MCF 10A (cell line): Measurements from ENCODE around the gene HCN4. TPM values are rescaled to one million over a fixed set of nuclear protein-coding genes. Genes with fewer than 3 reads are reported as not detected.
"Not testable (repeated sequence)": the region's sequence is repeated elsewhere in the genome, so short reads cannot be mapped to it uniquely, and the experiment has no call there.

Experiments
- BruUV-seq: library from RNA; stranded (reverse); fragments of 400-500 nt; replicated peaks from 2 replicates; lab custom pipeline; 2021; lab: Mats Ljungman, UMichigan
- CTCF ChIA-PET: fragments of 300-600 bp; sonication (Branson Sonifier 250); formaldehyde crosslinking; extraction: SDS; loops from one replicate; lab custom pipeline; 2021; ENCODE audit warnings: antibody characterized with exemption, inconsistent platforms; lab: Yijun Ruan, JAX
- POLR2A ChIA-PET: fragments of 300-600, 350-650 bp; sonication (Branson Sonifier 250); formaldehyde crosslinking; extraction: SDS; loops from one replicate; lab custom pipeline; 2020; ENCODE audit warnings: antibody characterized with exemption, inconsistent platforms; lab: Yijun Ruan, JAX
- DNase-seq: peaks from one replicate; pipeline ENCODE4 v3.0.0-alpha.2; 2018; ENCODE audit not compliant: unreplicated experiment
- H3K27ac Mint-ChIP-seq: one replicate; pipeline ENCODE4 v1.8.0; 2022; ENCODE audit warnings: mild to moderate bottlenecking, low read depth, mixed read lengths; ENCODE audit not compliant: unreplicated experiment
- H3K27me3 Mint-ChIP-seq: one replicate; pipeline ENCODE4 v1.8.0; 2022; ENCODE audit warnings: mixed read lengths; ENCODE audit not compliant: insufficient read depth, unreplicated experiment
- H3K36me3 Mint-ChIP-seq: one replicate; pipeline ENCODE4 v1.8.0; 2022; ENCODE audit warnings: mild to moderate bottlenecking, moderate library complexity, mixed read lengths; ENCODE audit not compliant: insufficient read depth, unreplicated experiment
- H3K4me1 Mint-ChIP-seq: one replicate; pipeline ENCODE4 v1.8.0; 2022; ENCODE audit warnings: mixed read lengths; ENCODE audit not compliant: insufficient read depth, unreplicated experiment
- H3K4me3 Mint-ChIP-seq: one replicate; pipeline ENCODE4 v1.8.0; 2022; ENCODE audit warnings: mild to moderate bottlenecking, moderate library complexity, mixed read lengths; ENCODE audit not compliant: unreplicated experiment
- H3K9me3 Mint-ChIP-seq: one replicate; pipeline ENCODE4 v1.8.0; 2022; ENCODE audit warnings: mixed read lengths; ENCODE audit not compliant: unreplicated experiment
- CTCF ChIP-seq: fragments of 200-600 bp; IDR thresholded peaks from one replicate; pipeline ENCODE4 v1.8.0; 2022; ENCODE audit warnings: antibody characterized with exemption, mild to moderate bottlenecking; ENCODE audit not compliant: unreplicated experiment
- intact Hi-C: fragments of 100-400 bp; cut with micrococcal nuclease; formaldehyde crosslinking; loops from 2 replicates; pipeline ENCODE4 v1.14.1; 2022
- total RNA-seq: library from RNA; stranded (reverse); gene quantifications from 2 replicates; pipeline ENCODE4 v1.2.3, GENCODE V29; 2022

The HCN4 gene
- total RNA-seq, 1 experiment from 2014 or later = not detected

GRCh38 chr15:73308305-73308704, 60.5 kb downstream of the HCN4 start:
- no peak for DNase-seq
- no peaks in the 10 kb centered on the region for H3K9me3 Mint-ChIP-seq
- H3K36me3 Mint-ChIP-seq = no peaks in the 10 kb centered on the region
- no peaks in the 10 kb centered on the region for H3K4me1 Mint-ChIP-seq
- intact Hi-C loops = loop anchor here (5.0 to 10.0 kb wide), 2 partner anchors 236 to 254 kb away; no protein-coding TSS in a partner anchor
- CTCF ChIA-PET = interaction anchor here (1.8 kb wide), 1 partner anchor 392 kb away, joined by 6 read pairs; no protein-coding TSS in a partner anchor
- no TSS peak for BruUV-seq
- H3K27me3 Mint-ChIP-seq = no peaks in the 10 kb centered on the region
- H3K27ac Mint-ChIP-seq = no peak overlapping the region
- TF ChIP-seq CTCF = no peak
- H3K4me3 Mint-ChIP-seq = no peak overlapping the region
- POLR2A ChIA-PET = interaction anchor here (0.8 kb wide), 1 partner anchor 325 kb away, joined by 4 read pairs; the partner anchor contains the start of gene NPTN

- POLR2A ChIA-PET = interaction anchor here (1.0 kb wide), 1 partner anchor 329 kb away, joined by 3 read pairs; no protein-coding TSS in a partner anchor
- Mint-ChIP-seq H3K9me3 (no peaks in the 10 kb centered on the region), H3K27ac (no peak overlapping the region), H3K4me1 (no peaks in the 10 kb centered on the region), H3K36me3 (peaks cover 10% of the 10 kb centered on the region), H3K27me3 (no peaks in the 10 kb centered on the region), H3K4me3 (no peak overlapping the region)
- DNase-seq = peak; percentile 75
- intact Hi-C loops = loop anchor here (1.0 to 10.0 kb wide), 4 partner anchors 239 to 475 kb away; no protein-coding TSS in a partner anchor
- peak; percentile 66 for TF ChIP-seq CTCF
- CTCF ChIA-PET = interaction anchor here (0.5 to 3.6 kb wide), 19 partner anchors 8 to 504 kb away, joined by 3 to 23 read pairs (median 4); no protein-coding TSS in a partner anchor
- no TSS peak for BruUV-seq
Measured at GRCh38 chr15:73305331-73306211, 63.2 kb downstream of the HCN4 start.

GRCh38 chr15:73303636-73304035, 65.1 kb downstream of the HCN4 start:
- ChIA-PET CTCF (interaction anchor here (0.6 to 3.6 kb wide), 2 partner anchors 249 to 333 kb away, joined by 3 to 23 read pairs; no protein-coding TSS in a partner anchor), POLR2A (no interaction called here)
- Mint-ChIP-seq H3K27ac (no peak overlapping the region), H3K27me3 (no peaks in the 10 kb centered on the region), H3K4me1 (no peaks in the 10 kb centered on the region), H3K9me3 (no peaks in the 10 kb centered on the region), H3K4me3 (no peak overlapping the region), H3K36me3 (peaks cover 18% of the 10 kb centered on the region)
- TF ChIP-seq CTCF = no peak
- intact Hi-C loops = loop anchor here (10.0 kb wide), 1 partner anchor 241 kb away; no protein-coding TSS in a partner anchor
- no peak for DNase-seq
- no TSS peak for BruUV-seq

- H3K9me3 Mint-ChIP-seq, H3K4me3 Mint-ChIP-seq, POLR2A ChIA-PET, BruUV-seq, H3K27me3 Mint-ChIP-seq, H3K4me1 Mint-ChIP-seq, H3K27ac Mint-ChIP-seq, DNase-seq: not testable (repeated sequence)
- H3K36me3 Mint-ChIP-seq = peaks cover 18% of the 10 kb centered on the region
- CTCF ChIA-PET = interaction anchor here (1.2 kb wide), 1 partner anchor 405 kb away, joined by 3 read pairs; no protein-coding TSS in a partner anchor
- intact Hi-C loops = loop anchor here (10.0 kb wide), 1 partner anchor 245 kb away; no protein-coding TSS in a partner anchor
Measured at GRCh38 chr15:73300286-73300685, 68.5 kb downstream of the HCN4 start.
